Parathyroid adenoma (tissue), 2 donors: ENCODE data around the gene EPG5.

Source experiments
- H2AFZ ChIP-seq: fragments of 300-600 bp; sonication (generic); one replicate; pipeline ENCODE4 v1.7.0; 2017; ENCODE audit warnings: antibody characterized with exemption, mild to moderate bottlenecking
- H3K27ac ChIP-seq: fragments of 300-600 bp; sonication (generic); one replicate; pipeline ENCODE4 v1.7.0; 2017
- H3K27me3 ChIP-seq: fragments of 300-600 bp; sonication (generic); one replicate; pipeline ENCODE4 v1.7.0; 2017; ENCODE audit warnings: low read length; ENCODE audit not compliant: control insufficient read depth, insufficient read depth
- H3K36me3 ChIP-seq: fragments of 300-600 bp; sonication (generic); one replicate; pipeline ENCODE4 v1.7.0; 2017; ENCODE audit warnings: low read length; ENCODE audit not compliant: control insufficient read depth, insufficient read depth
- H3K4me1 ChIP-seq: fragments of 300-600 bp; sonication (generic); one replicate; pipeline ENCODE4 v1.7.0; 2017; ENCODE audit warnings: control low read depth
- H3K4me2 ChIP-seq: fragments of 300-600 bp; sonication (generic); one replicate; pipeline ENCODE4 v1.7.0; 2017; ENCODE audit warnings: low read length
- H3K4me3 ChIP-seq: fragments of 300-600 bp; sonication (generic); one replicate; pipeline ENCODE4 v1.7.0; 2017; ENCODE audit warnings: low read depth, low read length
- H3K79me2 ChIP-seq: fragments of 300-600 bp; sonication (generic); one replicate; pipeline ENCODE4 v1.7.0; 2017; ENCODE audit warnings: control low read depth
- H3K9ac ChIP-seq: fragments of 300-600 bp; sonication (generic); one replicate; pipeline ENCODE4 v1.7.0; 2017; ENCODE audit warnings: mild to moderate bottlenecking
- H3K9me3 ChIP-seq: fragments of 300-600 bp; sonication (generic); one replicate; pipeline ENCODE4 v1.7.0; 2017; ENCODE audit warnings: low read length; ENCODE audit not compliant: control insufficient read depth
- CTCF ChIP-seq: fragments of 300-600 bp; sonication (generic); IDR thresholded peaks from one replicate; pipeline ENCODE4 v1.7.0; 2017; ENCODE audit warnings: antibody characterized with exemption, mild to moderate bottlenecking
- donor health status: primary hyperparathyroidism.

Gene EPG5

GRCh38 chr18:45891806-45892205 is 75.3 kb downstream of the EPG5 start:
- Histone ChIP-seq H3K9me3 (no peaks in the 10 kb centered on the region), H3K36me3 (no peaks in the 10 kb centered on the region), H3K4me2 (no peak overlapping the region), H3K79me2 (no peaks in the 10 kb centered on the region), H2AFZ (no peak overlapping the region), H3K27ac (no peak overlapping the region), H3K27me3 (no peaks in the 10 kb centered on the region), H3K9ac (no peak overlapping the region), H3K4me3 (no peak overlapping the region), H3K4me1 (no peaks in the 10 kb centered on the region)
- no peak for TF ChIP-seq CTCF

DNA sequence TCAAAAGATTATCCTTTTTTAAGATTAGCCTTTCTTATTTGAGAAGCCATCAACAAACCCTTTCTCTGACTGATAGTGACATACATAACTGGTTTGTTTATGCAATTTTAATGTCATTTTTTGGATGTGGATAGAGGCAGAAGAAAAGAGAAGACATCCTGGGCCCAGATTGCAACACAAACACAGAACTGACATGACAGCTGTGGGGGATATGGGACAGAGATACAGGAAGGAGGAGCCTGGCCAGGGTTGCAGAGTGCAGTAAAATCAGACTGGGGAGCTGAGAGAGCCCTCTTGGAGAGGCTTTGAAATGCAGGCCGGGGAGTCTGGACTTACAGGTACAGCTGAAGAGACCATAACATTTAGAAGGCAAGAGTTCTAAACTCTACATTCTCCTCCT is 76.5 kb downstream of the EPG5 start:
- H3K27me3 ChIP-seq = no peaks in the 10 kb centered on the region
- H3K27ac ChIP-seq = no peak overlapping the region
- no peak overlapping the region for H2AFZ ChIP-seq
- no peaks in the 10 kb centered on the region for H3K36me3 ChIP-seq
- no peaks in the 10 kb centered on the region for H3K9me3 ChIP-seq
- no peak for TF ChIP-seq CTCF
- no peaks in the 10 kb centered on the region for H3K4me1 ChIP-seq
- H3K4me2 ChIP-seq = no peak overlapping the region
- H3K79me2 ChIP-seq = no peaks in the 10 kb centered on the region
- no peak overlapping the region for H3K9ac ChIP-seq
- no peak overlapping the region for H3K4me3 ChIP-seq

GRCh38 chr18:45889419-45890064 is 77.6 kb downstream of the EPG5 start:
- Histone ChIP-seq H3K4me1 (no peaks in the 10 kb centered on the region), H2AFZ (no peak overlapping the region), H3K4me3 (no peak overlapping the region), H3K36me3 (no peaks in the 10 kb centered on the region), H3K4me2 (no peak overlapping the region), H3K9me3 (no peaks in the 10 kb centered on the region), H3K27me3 (no peaks in the 10 kb centered on the region), H3K9ac (no peak overlapping the region), H3K27ac (no peak overlapping the region), H3K79me2 (no peaks in the 10 kb centered on the region)
- no peak for TF ChIP-seq CTCF

GRCh38 chr18:45887585-45887984 is 79.5 kb downstream of the EPG5 start:
- H3K4me2 ChIP-seq = no peak overlapping the region
- H3K27me3 ChIP-seq = no peaks in the 10 kb centered on the region
- no peaks in the 10 kb centered on the region for H3K9me3 ChIP-seq
- no peak overlapping the region for H2AFZ ChIP-seq
- no peaks in the 10 kb centered on the region for H3K36me3 ChIP-seq
- H3K79me2 ChIP-seq = no peaks in the 10 kb centered on the region
- TF ChIP-seq CTCF = no peak
- no peak overlapping the region for H3K4me3 ChIP-seq
- H3K4me1 ChIP-seq = no peaks in the 10 kb centered on the region
- no peak overlapping the region for H3K27ac ChIP-seq
- no peak overlapping the region for H3K9ac ChIP-seq

DNA sequence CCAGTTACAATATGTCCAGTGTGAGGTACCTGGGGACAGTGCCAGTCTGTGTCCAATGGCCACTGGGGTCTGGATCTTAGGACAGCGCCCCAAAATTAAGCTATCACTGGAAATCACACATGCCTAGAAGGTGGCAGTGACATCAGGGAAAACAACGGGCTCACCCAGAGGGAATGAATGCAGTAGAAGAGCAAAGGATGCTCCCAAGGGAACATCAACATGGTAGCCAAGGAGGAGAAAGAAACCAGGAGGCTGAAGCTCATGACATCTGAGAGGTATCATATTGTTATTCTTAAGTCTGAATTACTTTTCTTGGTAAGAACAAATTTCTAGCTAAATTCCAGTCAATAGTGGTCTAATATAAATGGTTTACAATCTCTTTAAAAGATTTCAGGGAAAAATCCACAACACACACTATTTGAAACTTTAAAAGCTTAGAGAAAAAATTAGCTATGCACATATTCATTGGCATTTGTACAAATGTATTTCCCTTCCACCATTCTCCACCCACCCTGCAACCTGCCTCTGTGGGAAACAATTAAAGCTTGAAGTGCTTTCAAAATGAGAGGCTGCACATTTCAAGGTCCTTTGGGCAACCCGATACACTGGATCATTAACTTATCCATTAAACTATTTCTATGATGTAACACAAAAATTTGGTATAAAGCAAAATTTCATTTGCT is 86.1 kb downstream of the EPG5 start:
- Histone ChIP-seq H3K9me3 (no peaks in the 10 kb centered on the region), H2AFZ (no peak overlapping the region), H3K4me2 (no peak overlapping the region), H3K4me3 (no peak overlapping the region), H3K9ac (no peak overlapping the region), H3K27ac (no peak overlapping the region), H3K4me1 (peaks cover 3% of the 10 kb centered on the region), H3K36me3 (no peaks in the 10 kb centered on the region), H3K79me2 (peaks cover 6% of the 10 kb centered on the region), H3K27me3 (no peaks in the 10 kb centered on the region)
- TF ChIP-seq CTCF = no peak
